Measurements from ENCODE around the gene PDHX.

- no peak for TF ChIP-seq CTCF (conservative IDR thresholded peaks at IDR 0.05; ENCODE audit: low read length)
- TF ChIP-seq EZH2phosphoT487 (IDR thresholded peaks at IDR 0.05; ENCODE audit: borderline replicate concordance) = no peak
Observed at GRCh38 chr11:34881900-34882299, 34.5 kb upstream of the PDHX start.

All from Loucy (cell line).